ENCODE measurements around the gene ARVCF.

The ARVCF gene

GRCh38 chr22:19998991-19999820 lies 17.4 kb downstream of the ARVCF start:
- Histone ChIP-seq H3K9me3 (ENCODE audit: control insufficient read depth, low read length) (no peaks in the 10 kb centered on the region), H3K4me1 (ENCODE audit: control insufficient read depth, insufficient read depth, low read length, poor library complexity, severe bottlenecking) (no peaks in the 10 kb centered on the region), H3K36me3 (ENCODE audit: control insufficient read depth, insufficient read depth, low read length) (no peaks in the 10 kb centered on the region), H3K4me3 (ENCODE audit: insufficient read depth, low read depth, low read length, poor library complexity, severe bottlenecking) (no peak overlapping the region), H3K27ac (ENCODE audit: insufficient read depth, low read length, poor library complexity, severe bottlenecking) (no peak overlapping the region), H3K27me3 (replicated peaks; ENCODE audit: control insufficient read depth, insufficient read depth, low read length, poor library complexity, severe bottlenecking) (no peaks in the 10 kb centered on the region)
- no peak for DNase-seq

GRCh38 chr22:19998232-19998951 lies 18.2 kb downstream of the ARVCF start:
- H3K27me3 ChIP-seq (replicated peaks; ENCODE audit: control insufficient read depth, insufficient read depth, low read length, poor library complexity, severe bottlenecking): no peaks in the 10 kb centered on the region
- no peaks in the 10 kb centered on the region for H3K36me3 ChIP-seq (ENCODE audit: control insufficient read depth, insufficient read depth, low read length)
- no peaks in the 10 kb centered on the region for H3K9me3 ChIP-seq (ENCODE audit: control insufficient read depth, low read length)
- DNase-seq: no peak
- H3K4me1 ChIP-seq (ENCODE audit: control insufficient read depth, insufficient read depth, low read length, poor library complexity, severe bottlenecking): no peaks in the 10 kb centered on the region
- H3K27ac ChIP-seq (ENCODE audit: insufficient read depth, low read length, poor library complexity, severe bottlenecking): no peak overlapping the region
- no peak overlapping the region for H3K4me3 ChIP-seq (ENCODE audit: insufficient read depth, low read depth, low read length, poor library complexity, severe bottlenecking)

GRCh38 chr22:19997561-19998231 lies 18.9 kb downstream of the ARVCF start:
- Histone ChIP-seq H3K4me1 (ENCODE audit: control insufficient read depth, insufficient read depth, low read length, poor library complexity, severe bottlenecking) (no peaks in the 10 kb centered on the region), H3K4me3 (ENCODE audit: insufficient read depth, low read depth, low read length, poor library complexity, severe bottlenecking) (no peak overlapping the region), H3K36me3 (ENCODE audit: control insufficient read depth, insufficient read depth, low read length) (no peaks in the 10 kb centered on the region), H3K9me3 (ENCODE audit: control insufficient read depth, low read length) (no peaks in the 10 kb centered on the region), H3K27me3 (replicated peaks; ENCODE audit: control insufficient read depth, insufficient read depth, low read length, poor library complexity, severe bottlenecking) (no peaks in the 10 kb centered on the region), H3K27ac (ENCODE audit: insufficient read depth, low read length, poor library complexity, severe bottlenecking) (no peak overlapping the region)
- DNase-seq: no peak

- H3K27ac ChIP-seq (ENCODE audit: insufficient read depth, low read length, poor library complexity, severe bottlenecking): no peak overlapping the region
- no peaks in the 10 kb centered on the region for H3K4me1 ChIP-seq (ENCODE audit: control insufficient read depth, insufficient read depth, low read length, poor library complexity, severe bottlenecking)
- H3K36me3 ChIP-seq (ENCODE audit: control insufficient read depth, insufficient read depth, low read length): no peaks in the 10 kb centered on the region
- H3K9me3 ChIP-seq (ENCODE audit: control insufficient read depth, low read length): no peaks in the 10 kb centered on the region
- DNase-seq: no peak
- H3K4me3 ChIP-seq (ENCODE audit: insufficient read depth, low read depth, low read length, poor library complexity, severe bottlenecking): no peak overlapping the region
- no peaks in the 10 kb centered on the region for H3K27me3 ChIP-seq (replicated peaks; ENCODE audit: control insufficient read depth, insufficient read depth, low read length, poor library complexity, severe bottlenecking)
These were observed 19.8 kb downstream of the ARVCF start for GRCh38 chr22:19996694-19997384.

GRCh38 chr22:19995611-19996339 lies 20.8 kb downstream of the ARVCF start:
- no peaks in the 10 kb centered on the region for H3K36me3 ChIP-seq (ENCODE audit: control insufficient read depth, insufficient read depth, low read length)
- no peaks in the 10 kb centered on the region for H3K27me3 ChIP-seq (replicated peaks; ENCODE audit: control insufficient read depth, insufficient read depth, low read length, poor library complexity, severe bottlenecking)
- H3K27ac ChIP-seq (ENCODE audit: insufficient read depth, low read length, poor library complexity, severe bottlenecking): no peak overlapping the region
- H3K9me3 ChIP-seq (ENCODE audit: control insufficient read depth, low read length): no peaks in the 10 kb centered on the region
- H3K4me3 ChIP-seq (ENCODE audit: insufficient read depth, low read depth, low read length, poor library complexity, severe bottlenecking): no peak overlapping the region
- no peak for DNase-seq
- H3K4me1 ChIP-seq (ENCODE audit: control insufficient read depth, insufficient read depth, low read length, poor library complexity, severe bottlenecking): no peaks in the 10 kb centered on the region

GRCh38 chr22:19994851-19995610 lies 21.6 kb downstream of the ARVCF start:
- Histone ChIP-seq H3K4me3 (ENCODE audit: insufficient read depth, low read depth, low read length, poor library complexity, severe bottlenecking) (no peak overlapping the region), H3K27me3 (replicated peaks; ENCODE audit: control insufficient read depth, insufficient read depth, low read length, poor library complexity, severe bottlenecking) (no peaks in the 10 kb centered on the region), H3K9me3 (ENCODE audit: control insufficient read depth, low read length) (no peaks in the 10 kb centered on the region), H3K27ac (ENCODE audit: insufficient read depth, low read length, poor library complexity, severe bottlenecking) (no peak overlapping the region), H3K36me3 (ENCODE audit: control insufficient read depth, insufficient read depth, low read length) (no peaks in the 10 kb centered on the region), H3K4me1 (ENCODE audit: control insufficient read depth, insufficient read depth, low read length, poor library complexity, severe bottlenecking) (no peaks in the 10 kb centered on the region)
- DNase-seq: no peak

- Histone ChIP-seq H3K9me3 (ENCODE audit: control insufficient read depth, low read length) (no peaks in the 10 kb centered on the region), H3K27ac (ENCODE audit: insufficient read depth, low read length, poor library complexity, severe bottlenecking) (no peak overlapping the region), H3K4me3 (ENCODE audit: insufficient read depth, low read depth, low read length, poor library complexity, severe bottlenecking) (no peak overlapping the region), H3K27me3 (replicated peaks; ENCODE audit: control insufficient read depth, insufficient read depth, low read length, poor library complexity, severe bottlenecking) (no peaks in the 10 kb centered on the region), H3K4me1 (ENCODE audit: control insufficient read depth, insufficient read depth, low read length, poor library complexity, severe bottlenecking) (no peaks in the 10 kb centered on the region), H3K36me3 (ENCODE audit: control insufficient read depth, insufficient read depth, low read length) (no peaks in the 10 kb centered on the region)
- no peak for DNase-seq
These were observed 22.7 kb downstream of the ARVCF start for GRCh38 chr22:19993926-19994325.

- H3K4me1 ChIP-seq (ENCODE audit: control insufficient read depth, insufficient read depth, low read length, poor library complexity, severe bottlenecking): no peaks in the 10 kb centered on the region
- H3K9me3 ChIP-seq (ENCODE audit: control insufficient read depth, low read length): no peaks in the 10 kb centered on the region
- no peak overlapping the region for H3K27ac ChIP-seq (ENCODE audit: insufficient read depth, low read length, poor library complexity, severe bottlenecking)
- no peak overlapping the region for H3K4me3 ChIP-seq (ENCODE audit: insufficient read depth, low read depth, low read length, poor library complexity, severe bottlenecking)
- H3K27me3 ChIP-seq (replicated peaks; ENCODE audit: control insufficient read depth, insufficient read depth, low read length, poor library complexity, severe bottlenecking): no peaks in the 10 kb centered on the region
- no peaks in the 10 kb centered on the region for H3K36me3 ChIP-seq (ENCODE audit: control insufficient read depth, insufficient read depth, low read length)
- no peak for DNase-seq
These were observed 23.7 kb downstream of the ARVCF start for GRCh38 chr22:19992921-19993355.

GRCh38 chr22:19992481-19992911 lies 24.1 kb downstream of the ARVCF start:
- Histone ChIP-seq H3K4me1 (ENCODE audit: control insufficient read depth, insufficient read depth, low read length, poor library complexity, severe bottlenecking) (no peaks in the 10 kb centered on the region), H3K9me3 (ENCODE audit: control insufficient read depth, low read length) (no peaks in the 10 kb centered on the region), H3K36me3 (ENCODE audit: control insufficient read depth, insufficient read depth, low read length) (no peaks in the 10 kb centered on the region), H3K27me3 (replicated peaks; ENCODE audit: control insufficient read depth, insufficient read depth, low read length, poor library complexity, severe bottlenecking) (no peaks in the 10 kb centered on the region), H3K4me3 (ENCODE audit: insufficient read depth, low read depth, low read length, poor library complexity, severe bottlenecking) (no peak overlapping the region), H3K27ac (ENCODE audit: insufficient read depth, low read length, poor library complexity, severe bottlenecking) (no peak overlapping the region)
- DNase-seq: no peak

Data from effector memory CD4-positive, alpha-beta T cell (primary cell).